ENCODE data around the gene ZNF311. TPM values are rescaled to one million over a fixed set of nuclear protein-coding genes. Genes with fewer than 3 reads are reported as not detected.
"Not testable (repeated sequence)": the region's sequence is repeated elsewhere in the genome, so short reads cannot be mapped to it uniquely, and the experiment has no call there.

The ZNF311 gene
- total RNA-seq, 1 donor from 2014 or later: 1.7 TPM

DNA sequence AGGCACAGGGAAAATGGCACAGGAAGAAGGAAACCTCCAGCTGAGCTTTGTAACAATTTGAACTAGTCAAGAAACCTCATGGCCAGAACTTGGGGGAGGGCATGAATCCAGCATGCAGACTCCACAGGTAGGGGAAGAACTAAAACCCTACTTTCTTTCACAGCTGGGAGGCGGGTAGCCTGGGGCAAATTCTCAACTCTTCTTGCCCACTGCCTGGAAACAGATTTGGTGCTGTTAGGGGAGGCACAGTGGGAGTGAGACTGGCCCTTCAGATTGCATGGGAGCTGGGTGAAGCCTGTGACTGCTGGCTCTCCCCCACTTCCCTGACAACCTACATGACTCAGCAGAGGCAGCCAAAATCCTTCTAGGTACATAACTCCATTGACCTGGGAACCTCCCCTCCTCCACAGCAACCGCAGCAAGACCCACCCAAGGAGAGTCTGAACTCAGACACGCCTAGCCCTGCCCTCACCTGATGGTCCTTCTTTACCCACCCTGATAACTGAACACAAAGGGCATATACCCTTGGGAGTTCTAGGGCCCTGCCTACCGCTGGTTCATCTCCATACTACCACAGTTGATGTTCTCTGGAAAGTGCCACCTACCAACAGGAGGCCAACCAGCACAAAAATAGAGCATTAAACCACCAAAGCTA lies 44.1 kb downstream of the ZNF311 start:
- no peaks in the 10 kb centered on the region for H3K9me3 Mint-ChIP-seq (ENCODE audit: unreplicated experiment)
- peaks cover 2% of the 10 kb centered on the region for H3K36me3 Mint-ChIP-seq (ENCODE audit: unreplicated experiment)
- no peaks in the 10 kb centered on the region for H3K4me1 Mint-ChIP-seq (ENCODE audit: unreplicated experiment)
- no peak overlapping the region for H3K27ac Mint-ChIP-seq (ENCODE audit: unreplicated experiment)
- H3K4me3 Mint-ChIP-seq (ENCODE audit: unreplicated experiment): no peak overlapping the region
- TF ChIP-seq, protein P1, sequence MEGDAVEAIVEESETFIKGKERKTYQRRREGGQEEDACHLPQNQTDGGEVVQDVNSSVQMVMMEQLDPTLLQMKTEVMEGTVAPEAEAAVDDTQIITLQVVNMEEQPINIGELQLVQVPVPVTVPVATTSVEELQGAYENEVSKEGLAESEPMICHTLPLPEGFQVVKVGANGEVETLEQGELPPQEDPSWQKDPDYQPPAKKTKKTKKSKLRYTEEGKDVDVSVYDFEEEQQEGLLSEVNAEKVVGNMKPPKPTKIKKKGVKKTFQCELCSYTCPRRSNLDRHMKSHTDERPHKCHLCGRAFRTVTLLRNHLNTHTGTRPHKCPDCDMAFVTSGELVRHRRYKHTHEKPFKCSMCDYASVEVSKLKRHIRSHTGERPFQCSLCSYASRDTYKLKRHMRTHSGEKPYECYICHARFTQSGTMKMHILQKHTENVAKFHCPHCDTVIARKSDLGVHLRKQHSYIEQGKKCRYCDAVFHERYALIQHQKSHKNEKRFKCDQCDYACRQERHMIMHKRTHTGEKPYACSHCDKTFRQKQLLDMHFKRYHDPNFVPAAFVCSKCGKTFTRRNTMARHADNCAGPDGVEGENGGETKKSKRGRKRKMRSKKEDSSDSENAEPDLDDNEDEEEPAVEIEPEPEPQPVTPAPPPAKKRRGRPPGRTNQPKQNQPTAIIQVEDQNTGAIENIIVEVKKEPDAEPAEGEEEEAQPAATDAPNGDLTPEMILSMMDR (IDR thresholded peaks at IDR 0.05): no peak
- peaks cover 21% of the 10 kb centered on the region for H3K27me3 Mint-ChIP-seq (ENCODE audit: unreplicated experiment)
- DNase-seq (ENCODE audit: extremely low spot score, unreplicated experiment): no peak

DNA sequence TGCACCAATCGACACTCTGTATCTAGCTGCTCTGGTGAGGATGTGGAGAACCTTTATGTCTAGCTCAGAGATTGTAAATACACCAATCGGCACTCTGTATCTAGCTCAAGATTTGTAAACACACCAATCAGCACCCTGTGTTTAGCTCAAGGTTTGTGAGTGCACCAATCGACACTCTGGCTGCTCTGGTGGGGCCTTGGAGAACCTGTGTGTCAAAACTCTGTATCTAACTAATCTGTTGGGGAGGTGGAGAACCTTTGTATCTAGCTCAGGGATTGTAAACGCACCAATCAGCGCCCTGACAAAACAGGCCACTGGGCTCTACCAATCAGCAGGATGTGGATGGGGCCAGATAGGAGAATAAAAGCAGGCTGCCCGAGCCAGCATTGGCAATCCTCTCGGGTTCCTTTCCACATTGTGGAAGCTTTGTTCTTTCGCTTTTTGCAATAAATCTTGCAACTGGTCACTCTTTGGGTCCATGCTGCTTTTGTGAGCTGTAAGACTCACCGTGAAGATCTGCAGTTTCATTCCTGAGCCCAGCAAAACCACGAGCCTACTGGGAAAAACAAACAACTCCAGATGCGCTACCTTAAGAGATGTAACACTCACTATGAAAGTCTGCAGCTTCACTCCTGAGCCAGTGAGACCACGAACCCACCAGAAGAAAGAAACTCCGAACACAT lies 46.4 kb downstream of the ZNF311 start:
- H3K36me3 Mint-ChIP-seq (ENCODE audit: unreplicated experiment); DNase-seq (ENCODE audit: extremely low spot score, unreplicated experiment); H3K27ac Mint-ChIP-seq (ENCODE audit: unreplicated experiment); H3K4me3 Mint-ChIP-seq (ENCODE audit: unreplicated experiment); H3K4me1 Mint-ChIP-seq (ENCODE audit: unreplicated experiment); H3K9me3 Mint-ChIP-seq (ENCODE audit: unreplicated experiment); H3K27me3 Mint-ChIP-seq (ENCODE audit: unreplicated experiment): not testable (repeated sequence)

DNA sequence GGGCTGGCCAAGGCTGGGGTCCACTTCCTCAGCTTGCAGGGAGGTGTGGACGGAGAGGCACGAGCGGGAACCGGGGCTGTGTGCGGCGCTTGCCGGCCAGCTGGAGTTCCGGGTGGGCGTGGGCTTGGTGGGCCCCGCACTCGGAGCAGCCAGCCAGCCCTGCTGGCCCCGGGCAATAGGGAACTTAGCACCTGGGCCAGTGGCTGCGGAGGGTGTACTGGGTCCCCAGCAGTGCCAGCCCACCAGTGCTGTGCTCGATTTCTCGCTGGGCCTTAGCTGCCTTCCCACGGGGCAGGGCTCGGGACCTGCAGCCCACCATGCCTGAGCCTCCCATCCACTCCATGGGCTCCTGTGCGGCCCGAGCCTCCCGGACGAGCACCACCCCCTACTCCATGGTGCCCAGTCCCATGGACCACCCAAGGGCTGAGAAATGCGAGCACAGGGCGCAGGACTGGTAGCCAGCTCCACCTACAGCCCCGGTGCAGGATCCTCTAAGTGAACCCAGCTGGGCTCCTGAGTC lies 47.3 kb downstream of the ZNF311 start:
- H3K27ac Mint-ChIP-seq (ENCODE audit: unreplicated experiment); DNase-seq (ENCODE audit: extremely low spot score, unreplicated experiment); H3K27me3 Mint-ChIP-seq (ENCODE audit: unreplicated experiment); H3K36me3 Mint-ChIP-seq (ENCODE audit: unreplicated experiment); H3K4me3 Mint-ChIP-seq (ENCODE audit: unreplicated experiment); H3K9me3 Mint-ChIP-seq (ENCODE audit: unreplicated experiment); H3K4me1 Mint-ChIP-seq (ENCODE audit: unreplicated experiment): not testable (repeated sequence)

DNA sequence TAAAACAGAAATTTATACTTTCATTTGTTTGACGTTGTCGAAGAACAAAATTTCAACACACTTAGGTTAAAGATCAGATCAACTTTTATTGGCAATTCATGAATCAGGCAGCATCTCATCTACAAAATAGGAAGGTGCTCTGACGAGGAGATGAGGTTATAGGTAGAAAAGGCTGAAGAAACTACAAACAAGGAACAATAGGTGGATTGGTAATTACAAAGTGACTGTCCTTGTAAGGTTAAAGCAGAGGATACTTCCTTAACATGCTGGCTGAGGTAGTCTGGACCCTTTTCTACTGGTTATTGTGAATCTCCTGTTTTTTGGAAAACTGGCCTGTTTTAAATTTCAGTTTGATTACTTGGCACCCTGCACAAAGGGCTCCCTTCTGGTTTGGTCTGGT lies 48.8 kb downstream of the ZNF311 start:
- peaks cover 7% of the 10 kb centered on the region for H3K4me1 Mint-ChIP-seq (ENCODE audit: unreplicated experiment)
- no peaks in the 10 kb centered on the region for H3K36me3 Mint-ChIP-seq (ENCODE audit: unreplicated experiment)
- no peak overlapping the region for H3K27ac Mint-ChIP-seq (ENCODE audit: unreplicated experiment)
- no peak for DNase-seq (ENCODE audit: extremely low spot score, unreplicated experiment)
- no peak overlapping the region for H3K4me3 Mint-ChIP-seq (ENCODE audit: unreplicated experiment)
- TF ChIP-seq, protein P1 (IDR thresholded peaks at IDR 0.05): no peak
- H3K27me3 Mint-ChIP-seq (ENCODE audit: unreplicated experiment): peaks cover 5% of the 10 kb centered on the region
- no peaks in the 10 kb centered on the region for H3K9me3 Mint-ChIP-seq (ENCODE audit: unreplicated experiment)

DNA sequence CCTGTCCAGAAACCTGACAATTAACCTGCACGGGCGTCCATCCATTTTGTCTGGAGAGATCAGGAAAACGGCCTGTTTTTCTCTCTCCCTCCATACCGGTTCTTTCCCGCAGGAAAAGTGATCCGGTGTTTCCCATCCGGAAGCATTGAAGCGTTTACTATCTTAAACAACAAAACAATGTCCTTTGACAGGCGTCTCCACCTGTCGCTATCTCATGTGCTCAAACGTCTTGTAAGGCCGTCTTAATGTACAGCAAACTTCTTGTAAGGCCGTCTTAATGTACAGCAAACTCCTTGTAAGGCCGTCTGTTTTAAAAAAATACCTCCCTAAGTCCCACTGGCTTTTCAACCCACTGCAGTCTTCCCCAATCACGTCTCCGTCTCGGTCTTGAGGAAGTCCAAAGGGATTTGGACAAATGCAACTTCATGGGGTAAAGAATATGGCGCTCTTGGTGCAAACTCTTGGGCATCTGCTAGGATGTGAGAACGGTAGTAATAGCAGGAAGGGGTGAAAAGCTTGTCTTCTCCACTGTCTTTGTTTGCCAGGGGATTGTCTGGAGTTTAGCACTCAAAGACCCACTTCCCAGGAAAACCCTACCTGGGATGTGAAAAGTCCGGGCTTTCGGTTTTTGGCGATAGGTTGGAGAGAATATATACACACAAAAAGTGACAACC lies 51.4 kb downstream of the ZNF311 start:
- peaks cover 7% of the 10 kb centered on the region for H3K4me1 Mint-ChIP-seq (ENCODE audit: unreplicated experiment)
- TF ChIP-seq, protein P1 (IDR thresholded peaks at IDR 0.05): no peak
- no peaks in the 10 kb centered on the region for H3K9me3 Mint-ChIP-seq (ENCODE audit: unreplicated experiment)
- H3K27ac Mint-ChIP-seq (ENCODE audit: unreplicated experiment): no peak overlapping the region
- peaks cover 5% of the 10 kb centered on the region for H3K27me3 Mint-ChIP-seq (ENCODE audit: unreplicated experiment)
- H3K4me3 Mint-ChIP-seq (ENCODE audit: unreplicated experiment): peak overlapping the region; percentile 78
- DNase-seq (ENCODE audit: extremely low spot score, unreplicated experiment): no peak
- no peaks in the 10 kb centered on the region for H3K36me3 Mint-ChIP-seq (ENCODE audit: unreplicated experiment)
